ENCODE measurements around the gene PLEKHH1.

- no peak for TF ChIP-seq CTCF (IDR thresholded peaks at IDR 0.05)
- no peak for TF ChIP-seq POLR2AphosphoS5 (IDR thresholded peaks at IDR 0.05; ENCODE audit: low read depth, low read length)
- TF ChIP-seq REST (IDR thresholded peaks at IDR 0.05; ENCODE audit: insufficient read depth in 1 of 2, low read depth in 2 of 2, low read length in 1 of 2): no peak
These were observed 24.0 kb downstream of the PLEKHH1 start for GRCh38 chr14:67557118-67557517.

Measured in Panc1 (cell line).